Glomerular visceral epithelial cell (primary cell): ENCODE results near the gene P2RX1.

Experiments
- DNase-seq: peaks from one replicate; pipeline ENCODE4 v3.0.0-alpha.2; 2016; ENCODE audit errors: extremely low spot score

P2RX1 gene

DNA sequence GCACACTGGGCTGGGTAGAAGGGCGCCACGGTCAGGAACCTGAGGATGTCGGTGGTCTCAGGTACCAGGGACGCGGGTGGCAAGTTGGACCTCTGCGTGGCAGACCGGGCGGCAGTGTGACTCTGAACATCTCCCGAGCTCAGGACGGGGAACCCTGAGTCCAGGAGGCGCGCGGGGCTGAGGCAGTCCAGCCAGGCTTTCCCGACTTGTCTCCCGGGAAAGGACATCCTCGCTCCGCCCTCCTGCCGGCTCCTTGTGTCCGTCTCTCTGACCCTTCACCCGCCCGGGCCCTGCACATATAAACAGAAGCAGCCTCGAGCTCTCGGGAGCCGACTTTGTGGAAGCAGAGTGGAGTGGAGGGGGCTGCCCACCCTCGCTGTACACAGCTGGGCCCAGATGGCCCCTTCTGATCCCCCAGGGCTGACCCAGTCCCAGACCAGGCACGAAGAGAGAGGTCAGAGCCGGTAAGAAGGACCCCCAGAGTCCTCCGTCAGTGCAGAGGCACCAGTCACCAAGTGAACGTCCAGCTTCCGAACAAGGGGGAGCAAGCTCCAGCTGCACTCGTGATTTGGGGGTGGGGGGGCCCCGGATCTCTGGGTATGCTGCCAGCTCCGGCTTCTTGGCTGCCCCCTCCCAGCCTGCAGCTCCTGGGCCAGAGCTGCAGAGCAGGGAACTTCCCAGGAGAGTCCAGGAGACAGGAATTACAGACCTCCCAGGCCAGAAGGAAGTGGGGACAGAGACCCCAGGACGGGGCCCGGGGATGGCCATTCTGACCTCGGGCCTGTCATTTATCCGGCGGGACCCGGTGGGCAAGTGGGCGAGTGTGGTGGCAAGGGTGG, 8.5 kb upstream of the P2RX1 start:
- no peak for DNase-seq

DNA sequence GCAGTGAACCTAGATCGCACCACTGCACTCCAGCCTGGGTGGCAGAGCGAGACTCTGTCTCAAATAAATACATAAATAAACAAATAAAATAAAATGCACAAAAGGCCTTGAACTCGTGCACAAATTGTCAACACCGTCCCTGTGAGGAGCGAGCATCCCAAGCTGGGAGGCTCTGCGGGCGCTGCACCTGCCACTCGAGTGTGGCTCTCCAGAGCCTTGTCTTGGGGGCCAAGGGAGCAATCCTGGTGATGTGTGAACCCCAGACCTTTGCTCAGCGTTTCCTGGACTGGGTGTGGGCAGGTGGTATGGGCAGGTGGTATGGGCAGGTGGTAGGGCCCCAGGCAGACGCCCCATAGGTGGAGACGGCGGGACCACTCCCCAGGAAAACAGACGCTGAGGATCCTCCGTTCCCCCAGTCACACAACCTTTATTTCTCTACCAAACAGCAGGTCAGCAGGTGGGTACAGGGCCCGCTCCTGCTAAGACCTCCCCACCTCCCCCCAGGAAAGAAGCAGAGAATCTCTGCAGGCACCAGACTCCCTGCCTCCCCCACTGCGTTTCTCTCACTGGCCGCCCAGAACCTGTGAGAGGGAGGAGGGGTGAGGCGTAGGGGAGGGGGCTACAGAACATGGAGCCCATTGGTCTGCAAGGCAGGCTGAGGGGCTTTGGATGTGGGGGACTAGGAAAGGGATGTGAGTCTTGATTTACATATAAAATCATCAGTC, 7.4 kb upstream of the P2RX1 start:
- DNase-seq = no peak

DNA sequence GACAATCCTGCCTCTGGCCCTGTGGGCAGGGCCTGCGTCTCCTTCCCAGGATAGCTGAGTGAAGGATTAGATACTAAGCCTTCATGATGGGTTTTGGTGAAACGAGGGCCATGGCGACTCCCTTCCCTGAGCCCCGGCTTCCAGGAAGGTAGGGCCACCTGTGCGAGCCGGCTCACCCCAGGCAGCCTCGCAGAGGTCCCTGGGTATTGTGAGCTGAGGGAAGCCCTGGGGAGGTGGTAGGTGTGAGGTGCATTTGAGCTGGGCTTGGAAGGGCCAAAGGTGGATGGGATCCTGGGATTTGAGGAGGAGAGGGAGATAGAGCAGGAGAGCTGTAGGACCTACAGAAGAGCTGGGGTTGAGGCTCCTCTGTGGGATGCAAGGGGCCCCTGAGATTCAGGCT, 6.5 kb upstream of the P2RX1 start:
- DNase-seq = no peak

DNA sequence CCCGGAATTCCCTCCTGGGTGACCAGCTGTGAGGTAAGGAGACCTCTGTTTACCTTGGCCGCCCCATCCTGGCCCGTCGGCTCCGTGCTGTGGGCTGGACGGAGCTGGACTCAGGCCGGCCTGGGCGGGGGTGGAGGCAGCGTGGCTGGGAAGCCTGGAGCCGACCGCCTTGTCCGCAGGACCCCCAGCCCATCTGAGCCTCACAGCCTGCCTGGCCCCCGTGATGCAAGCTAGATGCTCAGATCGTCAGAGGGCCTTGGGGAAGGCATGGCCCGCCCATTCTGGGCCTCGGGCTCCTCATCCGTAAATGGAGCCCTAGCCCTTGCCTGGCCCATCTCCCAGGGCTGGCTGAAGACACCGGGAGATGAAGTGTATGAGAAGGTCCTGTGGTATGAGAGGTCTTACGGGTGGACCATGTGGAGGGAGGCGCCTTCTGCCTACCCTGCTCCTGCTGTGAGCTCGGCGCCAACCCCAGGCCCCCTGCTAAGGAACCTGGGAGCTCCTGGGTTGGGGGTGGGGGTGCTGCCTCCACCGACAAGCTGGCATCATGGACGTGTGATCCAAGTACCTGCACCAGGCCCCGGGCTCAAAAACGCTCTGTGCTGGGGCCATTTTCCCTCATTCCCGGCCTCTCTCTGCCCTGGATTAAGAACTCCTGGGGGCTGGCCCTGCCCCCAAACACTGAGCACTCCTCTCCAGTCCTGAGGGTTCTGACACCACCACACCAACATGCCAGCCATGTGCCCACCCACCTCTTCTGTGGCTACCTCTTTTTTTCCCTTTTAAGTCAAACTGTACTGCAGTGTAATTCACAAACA, 5.4 kb upstream of the P2RX1 start:
- no peak for DNase-seq

DNA sequence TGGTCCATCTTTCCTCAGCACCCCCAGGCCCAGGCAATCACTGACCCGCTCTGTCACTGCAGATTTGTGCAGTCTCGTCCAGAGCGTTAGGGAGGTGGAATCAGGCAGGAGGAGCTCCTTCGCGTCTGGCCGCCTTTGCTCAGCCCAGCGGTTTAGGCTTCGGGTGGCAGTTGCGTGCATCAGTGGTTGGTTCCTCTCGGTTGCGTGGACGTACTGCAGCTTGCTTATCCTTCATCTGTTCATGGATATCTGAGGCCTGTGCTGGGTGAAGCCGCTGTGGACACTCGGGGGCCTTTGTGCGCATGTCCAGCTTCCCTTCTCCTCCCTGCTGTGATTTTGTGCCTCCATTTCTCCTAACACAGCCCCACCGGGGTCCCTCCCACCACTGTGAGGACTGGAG, 4.7 kb upstream of the P2RX1 start:
- DNase-seq = no peak

DNA sequence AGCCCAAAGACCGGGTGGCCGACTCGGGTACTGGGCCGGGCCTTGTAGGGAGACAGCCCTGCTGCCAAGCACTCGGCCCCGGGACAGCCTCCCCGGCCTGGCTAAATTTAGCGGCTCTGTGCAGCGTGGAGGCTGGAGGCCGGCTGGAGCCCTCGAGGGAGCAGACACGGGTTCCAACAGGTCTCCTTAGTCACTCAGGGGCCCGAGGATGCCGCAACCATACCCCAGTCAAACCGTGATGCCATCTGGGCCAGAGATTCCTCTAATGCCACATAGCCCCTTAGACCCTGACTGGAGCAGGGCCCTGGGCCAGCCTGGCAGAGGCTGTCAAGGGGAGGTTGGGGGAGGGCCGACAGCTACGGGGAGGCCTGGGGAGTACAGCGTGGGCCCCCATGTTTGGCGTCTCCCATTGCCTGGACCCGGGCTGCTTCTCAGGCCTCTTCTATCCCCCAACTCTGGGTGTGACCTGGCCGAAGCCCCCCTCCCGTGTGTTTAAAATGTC, 2.9 kb upstream of the P2RX1 start:
- DNase-seq = no peak

DNA sequence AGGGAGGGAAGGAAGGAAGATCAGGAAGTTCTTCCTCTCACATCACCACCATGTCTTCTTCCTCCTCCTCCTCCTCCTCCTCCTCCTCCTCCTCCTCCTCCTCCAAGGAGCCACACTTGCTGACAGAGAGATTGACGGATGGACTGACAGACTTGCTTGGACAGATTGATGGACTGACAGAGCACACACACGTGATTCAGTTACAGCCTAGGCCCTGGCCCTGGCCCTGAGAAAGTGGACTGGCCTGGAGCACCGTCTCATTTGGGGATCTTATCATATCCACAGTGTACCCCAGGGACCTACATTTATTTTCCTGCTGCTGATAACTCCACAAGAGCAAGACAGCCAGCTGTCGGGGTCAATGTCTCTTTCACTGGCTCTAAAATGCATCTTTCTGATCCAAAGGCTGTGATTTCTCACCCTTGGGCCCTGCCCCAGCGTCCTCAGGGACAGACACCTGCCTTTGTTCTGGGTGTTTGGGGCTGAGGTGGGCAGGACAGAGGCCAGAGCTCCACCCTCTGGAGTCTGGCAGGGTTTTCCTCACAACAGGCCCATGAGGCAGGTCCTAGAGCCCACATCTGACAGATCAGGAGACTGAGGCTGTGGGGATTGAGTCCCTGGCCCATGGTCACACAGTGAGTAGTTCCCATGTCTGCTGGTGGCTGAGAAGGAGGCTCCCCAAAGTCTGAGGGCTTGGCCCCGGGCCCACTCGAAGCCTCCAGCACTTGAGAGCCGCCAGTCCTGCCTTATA, 2.3 kb upstream of the P2RX1 start:
- no peak for DNase-seq

DNA sequence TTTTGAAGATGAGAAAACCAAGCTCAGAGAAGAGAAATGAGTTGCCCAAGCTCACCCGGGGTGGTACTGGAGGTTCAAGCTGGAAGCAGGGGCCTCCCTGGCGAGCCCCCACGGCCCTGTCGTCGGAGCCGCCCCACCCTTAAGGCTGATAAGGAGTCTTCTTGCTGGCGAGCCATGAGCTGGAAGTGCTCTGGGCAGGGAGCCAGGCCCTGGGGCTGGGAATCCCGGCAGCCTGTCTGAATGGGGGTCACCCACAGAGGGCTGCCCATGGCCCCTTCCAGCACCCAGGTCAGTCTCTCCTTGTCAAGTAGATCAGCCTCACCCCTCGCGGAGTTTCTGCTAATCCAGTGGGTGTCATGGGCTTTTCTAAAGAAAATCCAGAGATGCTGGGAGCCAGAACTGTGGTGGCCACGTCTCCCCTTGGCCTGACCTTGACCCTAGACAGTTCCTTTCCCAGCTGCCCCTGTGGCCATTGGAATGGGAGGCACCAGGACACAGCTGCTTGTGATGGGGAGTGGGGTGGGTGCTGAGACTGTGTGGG, 1.2 kb upstream of the P2RX1 start:
- no peak for DNase-seq

DNA sequence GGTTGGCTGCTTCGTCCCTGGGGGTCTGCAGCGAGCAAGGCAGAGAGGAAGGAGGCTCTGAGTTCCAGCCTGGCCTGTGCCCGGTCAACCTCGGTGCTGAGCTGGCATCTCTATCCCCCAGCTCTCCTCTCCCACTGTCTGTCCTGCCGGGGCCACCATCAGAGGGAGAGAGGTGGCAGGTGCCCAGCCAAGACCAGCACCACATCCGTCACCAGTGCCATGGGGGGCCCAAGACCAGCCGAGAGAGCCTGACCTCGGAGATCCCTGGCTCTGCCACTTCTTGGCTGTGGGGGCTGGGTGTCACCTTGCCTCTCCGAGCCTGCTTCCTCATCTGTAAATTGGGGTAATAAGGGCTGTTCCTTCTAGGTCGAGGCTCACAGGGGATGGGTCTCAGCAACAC, 560 bp upstream of the P2RX1 start:
- no peak for DNase-seq

DNA sequence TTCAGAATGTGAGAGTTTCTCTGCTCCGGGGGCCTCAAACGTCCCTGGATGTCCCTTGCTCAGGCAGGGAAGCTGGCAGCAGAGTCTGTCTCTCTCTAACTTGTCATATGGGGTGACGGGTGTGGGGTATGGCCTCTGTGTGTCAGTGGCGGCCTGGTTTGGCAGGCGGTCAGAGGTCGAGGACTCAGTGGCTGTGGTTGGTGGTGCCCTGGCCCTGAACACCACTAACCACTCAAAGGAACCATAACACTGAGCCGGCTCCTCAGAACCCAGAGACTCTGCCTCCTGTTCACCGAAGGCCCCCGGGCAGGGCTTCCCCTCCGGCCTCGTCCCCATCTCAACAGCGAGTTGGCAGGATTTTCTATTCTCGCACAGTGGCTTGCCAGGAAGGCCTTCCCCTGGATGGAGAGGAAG, 677 bp downstream of the P2RX1 start:
- DNase-seq = no peak

DNA sequence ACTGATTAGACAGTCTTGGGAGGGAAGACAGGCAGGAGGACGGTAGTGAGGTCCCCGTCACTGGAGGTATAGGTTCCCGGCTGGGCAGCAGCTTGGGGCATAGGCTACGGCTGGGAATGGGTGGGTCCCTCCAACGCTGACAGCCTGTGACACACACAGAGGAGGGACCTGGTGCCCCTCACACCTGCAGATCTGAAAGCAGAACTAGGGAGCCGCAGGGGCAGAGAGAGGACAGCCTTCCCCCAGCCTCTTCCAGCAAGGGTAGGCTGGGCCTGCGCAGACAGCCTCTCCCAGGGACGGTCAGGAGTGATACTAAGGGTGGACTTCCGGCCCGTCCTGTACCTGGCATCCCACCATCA, 2.0 kb downstream of the P2RX1 start:
- DNase-seq = no peak

DNA sequence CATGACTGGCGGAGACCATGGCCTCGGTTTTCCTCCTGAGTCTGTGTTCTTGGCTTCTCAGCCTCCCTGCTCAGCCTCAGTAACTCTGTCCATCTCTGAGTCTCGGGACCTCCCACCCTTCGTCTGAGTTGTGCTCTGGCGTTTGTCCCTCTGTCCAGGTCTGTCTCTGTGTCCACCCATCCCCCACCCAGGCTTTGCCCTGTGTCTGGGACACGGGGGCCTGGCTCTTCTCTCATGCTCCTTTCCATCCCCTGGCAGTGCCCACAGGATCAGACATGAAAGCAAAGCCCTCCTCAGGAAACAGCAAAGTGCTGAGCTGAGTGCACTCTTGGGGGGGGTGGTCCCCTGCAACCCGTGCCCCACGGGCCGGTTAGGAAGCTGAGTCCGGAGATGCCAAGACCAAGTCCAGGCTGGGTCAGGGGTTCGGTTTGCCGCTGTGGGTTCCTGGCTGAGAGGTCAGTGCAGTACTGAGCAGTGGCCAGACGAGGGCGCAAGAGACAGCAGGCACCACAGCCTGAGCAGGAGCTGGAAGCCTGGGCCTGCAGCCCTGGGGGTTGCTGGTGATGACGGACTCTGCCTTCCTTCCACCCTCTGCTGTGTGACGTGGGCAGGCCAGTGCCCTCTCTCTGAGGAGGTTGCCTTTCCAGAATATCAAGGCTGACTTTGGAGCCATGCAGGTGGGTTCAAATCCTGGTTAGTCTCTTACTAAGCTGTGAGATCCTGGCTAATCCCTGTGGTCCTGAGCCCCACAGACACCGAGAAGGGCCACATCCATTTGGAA, 2.5 kb downstream of the P2RX1 start:
- peak; percentile 81 for DNase-seq

DNA sequence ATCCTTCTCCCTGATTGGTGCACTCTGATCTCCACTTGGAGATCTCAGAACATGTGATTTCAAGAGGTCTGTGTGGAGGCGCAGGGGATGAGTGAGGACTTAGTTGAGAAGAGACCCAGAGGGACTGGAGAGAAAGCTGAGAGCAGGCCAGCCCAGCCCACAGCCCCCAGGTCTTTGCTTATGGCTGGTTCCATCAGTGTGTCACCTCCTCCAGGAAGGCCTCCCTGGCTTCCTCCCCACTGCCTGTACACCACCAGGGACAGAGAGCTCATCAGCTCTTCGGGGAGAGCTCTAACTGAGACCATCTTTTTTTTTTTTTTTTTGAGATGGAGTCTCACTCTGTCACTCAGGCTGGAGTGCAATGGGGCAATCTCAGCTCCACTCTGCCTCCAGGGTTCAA, 3.4 kb downstream of the P2RX1 start:
- DNase-seq = no peak

DNA sequence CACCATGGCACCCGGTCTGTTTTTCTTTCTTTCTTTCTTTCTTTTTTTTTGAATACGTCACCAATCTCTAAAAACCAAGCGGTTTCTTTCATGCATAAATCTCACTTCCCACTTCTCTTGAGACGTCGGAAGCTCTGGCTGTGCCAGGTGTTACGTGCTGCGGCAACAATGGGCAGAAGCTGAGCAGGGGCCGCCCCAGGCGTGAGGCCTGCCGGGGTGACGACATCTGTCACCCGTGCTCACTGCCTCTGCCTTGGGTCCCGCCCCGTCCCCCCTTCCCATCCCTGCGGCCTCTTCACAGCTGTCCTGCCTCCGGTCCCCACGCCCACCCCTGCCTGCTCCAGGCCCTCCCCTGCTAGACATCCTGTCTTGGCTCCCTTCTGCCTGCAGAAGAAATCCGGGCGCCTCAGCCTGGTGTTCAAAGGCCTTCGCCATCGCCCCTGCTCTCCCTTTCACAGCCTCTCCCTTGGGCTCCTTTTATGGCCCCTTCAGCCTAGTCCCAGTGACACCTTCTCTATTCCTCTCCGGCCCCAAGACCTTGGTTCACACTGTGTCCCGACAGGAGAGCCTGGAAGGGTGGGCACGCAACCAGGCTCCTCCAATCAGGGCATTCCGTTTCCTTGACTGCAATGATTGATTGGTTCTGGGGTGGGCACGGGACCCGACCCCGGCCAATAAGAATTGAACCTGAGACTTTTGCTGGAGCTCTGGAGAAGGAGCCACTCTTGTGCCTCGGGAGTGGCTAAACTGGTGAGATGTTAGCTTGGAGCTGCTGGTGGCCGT, 4.8 kb downstream of the P2RX1 start:
- DNase-seq = no peak

DNA sequence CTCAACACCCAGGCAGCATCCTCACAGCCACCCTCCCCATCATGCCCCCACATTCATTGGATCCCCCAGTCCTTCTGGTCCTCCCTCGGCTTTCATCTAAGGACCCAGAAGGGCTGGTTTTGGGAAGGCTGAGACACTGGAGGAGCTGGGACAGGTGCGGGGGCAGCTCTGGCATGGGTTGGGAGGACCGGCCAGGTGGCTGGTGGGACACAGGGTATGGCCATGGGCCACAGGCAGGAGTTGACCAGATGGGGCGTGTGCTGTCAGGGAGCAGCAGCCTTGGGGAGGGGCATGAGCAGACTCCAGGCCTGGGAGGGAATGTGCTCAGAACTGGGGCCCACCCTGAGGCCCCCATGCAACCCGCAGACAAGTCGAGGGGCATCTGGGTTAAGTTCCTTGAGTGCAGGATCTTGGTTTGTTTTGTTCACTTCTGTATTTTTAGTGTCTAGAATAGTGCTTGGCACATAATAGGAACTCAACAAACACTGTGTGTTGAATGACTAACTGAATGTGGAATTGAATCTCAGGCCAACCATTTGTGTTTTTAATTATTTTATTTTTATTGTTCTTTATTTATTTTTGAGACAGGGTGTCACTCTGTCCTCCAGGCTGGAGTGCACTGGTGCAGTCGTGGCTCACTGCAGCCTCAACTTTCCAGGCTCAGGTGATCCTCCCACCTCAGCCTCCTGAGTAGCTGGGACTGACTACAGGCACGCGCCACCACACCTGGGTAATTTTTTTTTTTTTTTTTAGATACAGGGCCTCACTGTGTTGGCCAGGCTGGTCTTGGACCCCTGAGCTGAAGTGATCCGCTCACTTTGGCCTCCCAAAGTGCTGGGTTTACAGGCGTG, 5.6 kb downstream of the P2RX1 start:
- no peak for DNase-seq

DNA sequence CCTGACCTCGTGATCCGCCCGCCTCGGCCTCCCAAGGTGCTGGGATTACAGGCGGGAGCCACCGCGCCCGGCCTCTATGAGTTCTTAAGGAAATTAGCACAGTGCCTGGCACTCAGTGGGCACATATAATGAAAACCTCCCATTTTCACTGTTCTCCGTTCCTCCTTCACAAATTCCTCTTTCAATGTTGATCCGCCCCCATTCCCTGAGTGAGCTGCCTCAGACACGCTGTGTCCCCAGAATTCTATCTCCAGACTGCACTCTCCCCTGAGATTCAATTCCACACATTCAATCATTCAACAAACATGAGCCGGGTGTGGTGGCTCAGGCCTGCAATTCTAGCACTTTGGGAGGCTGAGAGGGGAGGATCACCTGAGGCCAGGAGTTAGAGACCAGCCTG, 7.0 kb downstream of the P2RX1 start:
- no peak for DNase-seq

DNA sequence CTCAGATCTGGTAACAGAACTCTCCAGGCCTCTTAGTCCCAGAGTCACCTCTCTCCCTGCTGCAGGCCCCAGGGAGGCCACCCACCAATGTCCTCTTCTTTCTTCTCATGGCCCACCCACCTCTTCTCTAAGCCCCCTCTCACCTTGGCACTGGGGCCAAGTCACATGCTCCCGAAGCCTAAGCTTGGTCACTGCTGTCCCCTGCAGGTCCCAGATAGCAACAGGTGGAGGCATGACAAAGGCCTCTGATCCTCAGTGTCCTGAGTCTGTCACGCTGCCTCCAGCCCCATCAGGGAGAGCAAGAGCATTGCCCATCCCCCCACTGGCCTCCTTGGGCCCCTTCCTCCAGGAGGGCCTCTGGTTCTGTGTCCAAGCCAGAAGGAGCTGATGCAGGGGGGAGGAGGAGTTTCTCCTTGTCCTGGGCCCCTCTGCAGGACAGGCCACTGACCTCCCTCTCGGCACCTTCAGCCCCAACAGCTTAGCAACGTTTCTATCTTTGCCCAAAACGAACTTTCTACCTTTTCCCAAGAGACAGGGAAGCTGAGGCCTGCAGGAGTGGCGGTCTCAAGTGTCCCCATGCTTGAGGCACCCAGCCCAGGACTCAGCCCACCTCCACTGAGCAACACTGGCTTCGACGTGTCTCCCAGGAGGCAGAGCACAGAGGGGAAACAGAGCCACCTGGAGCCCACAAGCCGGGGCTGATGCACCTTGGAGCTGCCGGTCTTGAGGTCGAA, 8.6 kb downstream of the P2RX1 start:
- DNase-seq = no peak

DNA sequence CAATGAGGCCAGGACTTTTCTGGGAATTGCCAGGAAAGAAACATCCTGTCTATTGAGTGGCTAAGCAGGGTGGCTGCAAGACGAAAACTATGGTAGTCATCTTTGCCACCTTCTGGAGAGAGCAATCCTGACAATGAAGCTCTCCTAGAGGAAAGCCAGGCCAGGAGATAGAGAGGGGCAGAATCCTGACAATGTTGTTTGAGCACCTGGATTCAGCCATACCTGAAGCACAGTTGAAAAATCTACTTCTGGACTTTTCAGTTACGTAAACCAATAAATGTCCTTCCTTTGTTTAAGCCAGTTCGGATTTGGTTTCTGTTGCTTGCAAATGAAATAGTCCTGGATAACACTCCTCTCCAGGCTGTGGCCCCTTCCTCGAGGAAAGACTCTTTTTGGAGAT, 9.4 kb downstream of the P2RX1 start:
- DNase-seq = no peak
